ENCODE results near the gene EPS8.

Gene EPS8

GRCh38 chr12:15796493-15797141 lies 7.4 kb upstream of the EPS8 start:
- DNase-seq (ENCODE audit: extremely low read depth, insufficient read length), result no peak
- no peak for TF ChIP-seq CTCF (IDR thresholded peaks at IDR 0.05; ENCODE audit: insufficient read depth, low read length, poor library complexity, severe bottlenecking)

GRCh38 chr12:15794836-15795235 lies 5.6 kb upstream of the EPS8 start:
- DNase-seq (ENCODE audit: extremely low read depth, insufficient read length), result no peak
- H3K27me3 ChIP-seq (replicated peaks; ENCODE audit: control insufficient read depth, insufficient read depth, low read length), result no peaks in the 10 kb centered on the region
- TF ChIP-seq CTCF (IDR thresholded peaks at IDR 0.05; ENCODE audit: insufficient read depth, low read length, poor library complexity, severe bottlenecking), result no peak
- H3K36me3 ChIP-seq (ENCODE audit: control insufficient read depth, insufficient read depth, low read length), result no peaks in the 10 kb centered on the region
- H3K4me3 ChIP-seq (replicated peaks; ENCODE audit: low read depth, low read length), result no peak overlapping the region

More at GRCh38 chr12:15796493-15797141, 7.4 kb upstream of the EPS8 start:
- H3K4me3 ChIP-seq (replicated peaks; ENCODE audit: low read depth, low read length), result no peak overlapping the region
- no peaks in the 10 kb centered on the region for H3K36me3 ChIP-seq (ENCODE audit: control insufficient read depth, insufficient read depth, low read length)
- no peaks in the 10 kb centered on the region for H3K27me3 ChIP-seq (replicated peaks; ENCODE audit: control insufficient read depth, insufficient read depth, low read length)

- H3K4me3 ChIP-seq (replicated peaks; ENCODE audit: low read depth, low read length), result no peak overlapping the region
- no peak for DNase-seq (ENCODE audit: extremely low read depth, insufficient read length)
- H3K36me3 ChIP-seq (ENCODE audit: control insufficient read depth, insufficient read depth, low read length), result no peaks in the 10 kb centered on the region
- H3K27me3 ChIP-seq (replicated peaks; ENCODE audit: control insufficient read depth, insufficient read depth, low read length), result 0 out of 2 replicates have a peak, but pooled peaks cover 2% of the 10 kb centered on the region
- TF ChIP-seq CTCF (IDR thresholded peaks at IDR 0.05; ENCODE audit: insufficient read depth, low read length, poor library complexity, severe bottlenecking), result no peak
These were observed 5.0 kb upstream of the EPS8 start for GRCh38 chr12:15794196-15794595.

- H3K4me3 ChIP-seq (replicated peaks; ENCODE audit: low read depth, low read length), result peak overlapping the region; percentile 60
- 0 out of 2 replicates have a peak, but pooled peaks cover 2% of the 10 kb centered on the region for H3K27me3 ChIP-seq (replicated peaks; ENCODE audit: control insufficient read depth, insufficient read depth, low read length)
- H3K36me3 ChIP-seq (ENCODE audit: control insufficient read depth, insufficient read depth, low read length), result no peaks in the 10 kb centered on the region
- no peak for DNase-seq (ENCODE audit: extremely low read depth, insufficient read length)
- no peak for TF ChIP-seq CTCF (IDR thresholded peaks at IDR 0.05; ENCODE audit: insufficient read depth, low read length, poor library complexity, severe bottlenecking)
These were observed 662 bp downstream of the EPS8 start for GRCh38 chr12:15788233-15789219.

- no peak for TF ChIP-seq CTCF (IDR thresholded peaks at IDR 0.05; ENCODE audit: insufficient read depth, low read length, poor library complexity, severe bottlenecking)
- 0 out of 2 replicates have a peak, but pooled peaks cover 2% of the 10 kb centered on the region for H3K27me3 ChIP-seq (replicated peaks; ENCODE audit: control insufficient read depth, insufficient read depth, low read length)
- no peak for DNase-seq (ENCODE audit: extremely low read depth, insufficient read length)
- H3K36me3 ChIP-seq (ENCODE audit: control insufficient read depth, insufficient read depth, low read length), result no peaks in the 10 kb centered on the region
- H3K4me3 ChIP-seq (replicated peaks; ENCODE audit: low read depth, low read length), result no peak overlapping the region
These were observed 1.4 kb downstream of the EPS8 start for GRCh38 chr12:15787778-15788177.
